Stimulated activated CD8-positive, alpha-beta memory T cell treated with anti-CD3 and anti-CD28 coated beads, Interleukin-12 subunit alpha, Interleukin-12 subunit beta, amount 100 ng/mL, for 24 hours (primary cell): ENCODE results near the gene CSNK1A1.
"Not testable (repeated sequence)": the region's sequence is repeated elsewhere in the genome, so short reads cannot be mapped to it uniquely, and the experiment has no call there.

Experiments used
- DNase-seq: peaks from one replicate; pipeline ENCODE4 v3.0.0-alpha.2; 2020; ENCODE audit errors: extremely low read depth

The CSNK1A1 gene

DNA sequence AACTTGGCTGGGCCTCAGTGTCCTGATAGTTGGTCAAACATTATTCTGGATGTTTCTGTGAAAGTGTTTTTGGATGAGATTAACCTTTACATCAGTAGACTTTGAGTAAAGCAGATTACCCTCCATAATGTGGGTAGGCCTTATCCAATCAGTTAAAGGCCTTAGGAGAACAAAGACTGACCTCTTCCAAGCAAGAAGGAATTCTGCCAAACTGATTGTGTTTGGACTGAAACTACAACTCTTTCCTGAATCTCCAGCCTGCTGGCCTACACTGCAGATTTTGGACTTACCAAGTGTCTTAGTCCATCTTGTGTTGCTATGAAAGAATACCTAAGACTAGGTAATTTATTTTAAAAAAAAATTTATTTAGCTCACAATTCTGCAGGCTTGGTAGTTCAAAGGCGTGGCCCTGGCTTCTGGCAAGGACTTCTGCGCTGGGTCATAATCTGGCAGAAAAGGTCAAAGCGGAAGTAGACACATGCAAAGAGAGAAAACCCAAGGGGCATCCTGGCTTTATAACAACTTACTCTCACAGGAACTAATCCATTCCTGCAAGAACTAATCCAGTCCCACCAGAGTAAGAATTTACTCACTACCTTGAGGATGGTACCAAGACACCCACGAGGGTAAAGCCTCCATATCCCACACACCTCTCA lies 21.5 kb upstream of the CSNK1A1 start:
- no peak for DNase-seq

DNA sequence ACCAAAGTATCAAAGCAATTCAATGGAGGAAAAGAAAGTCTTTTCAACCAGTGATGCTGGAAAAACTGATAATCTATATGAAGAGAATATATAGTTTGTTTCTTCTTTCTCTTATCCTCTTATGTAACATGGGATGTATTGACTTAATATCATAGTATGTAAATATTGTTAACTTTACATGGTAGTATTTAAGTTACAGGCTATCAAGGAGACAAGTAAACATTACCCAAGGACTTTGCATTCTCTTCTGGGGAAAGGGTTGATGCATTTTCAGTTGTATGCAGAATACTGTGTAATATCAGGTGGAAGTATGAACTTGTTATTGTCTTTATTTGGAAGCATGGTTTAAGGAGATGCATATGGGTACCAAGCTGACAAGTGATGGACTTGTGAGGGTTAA lies 20.9 kb upstream of the CSNK1A1 start:
- DNase-seq = no peak

DNA sequence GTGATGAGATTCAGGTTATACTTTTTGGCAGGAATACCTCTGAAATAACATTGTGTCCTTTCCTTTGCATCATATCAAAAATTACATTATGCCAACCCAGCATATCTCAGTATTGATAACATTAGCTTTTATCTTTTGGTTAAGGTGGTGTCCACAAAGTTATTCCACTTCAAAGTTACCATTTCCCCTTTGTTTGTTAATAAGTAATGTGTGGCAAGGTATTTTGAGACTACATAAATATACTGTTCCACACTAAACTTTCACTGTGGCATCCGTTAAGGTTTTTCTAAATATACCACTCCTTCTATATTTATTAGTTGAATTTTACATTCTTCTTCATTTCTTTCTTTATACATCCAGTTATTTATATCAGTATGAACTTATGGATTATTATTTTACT lies 16.0 kb upstream of the CSNK1A1 start:
- no peak for DNase-seq

DNA sequence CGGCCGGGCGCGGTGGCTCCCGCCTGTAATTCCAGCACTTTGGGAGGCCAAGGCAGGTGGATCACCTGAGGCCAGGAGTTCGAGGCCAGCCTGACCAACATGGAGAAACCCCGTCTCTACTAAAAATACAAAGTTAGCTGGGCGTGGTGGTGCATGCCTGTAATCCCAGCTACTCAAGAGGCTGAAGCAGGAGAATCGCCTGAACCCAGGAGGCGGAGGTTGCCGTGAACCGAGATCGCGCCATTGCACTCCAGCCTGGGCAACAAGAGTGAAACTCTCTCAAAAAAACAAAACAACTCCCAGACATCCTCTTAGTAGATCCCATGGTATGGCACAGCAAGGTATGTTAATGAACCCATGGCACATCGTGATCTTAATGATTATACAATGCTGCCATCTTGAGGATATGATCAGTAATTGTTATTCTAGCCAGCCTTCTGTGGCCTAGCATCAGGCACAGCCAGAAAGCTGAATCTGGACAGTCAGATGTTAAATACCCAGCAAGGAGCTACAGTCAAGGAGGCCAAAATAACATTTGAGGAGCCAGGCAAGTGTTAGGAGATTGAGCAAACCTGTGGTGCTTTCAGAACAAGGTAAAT lies 13.4 kb upstream of the CSNK1A1 start:
- DNase-seq = not testable (repeated sequence)

DNA sequence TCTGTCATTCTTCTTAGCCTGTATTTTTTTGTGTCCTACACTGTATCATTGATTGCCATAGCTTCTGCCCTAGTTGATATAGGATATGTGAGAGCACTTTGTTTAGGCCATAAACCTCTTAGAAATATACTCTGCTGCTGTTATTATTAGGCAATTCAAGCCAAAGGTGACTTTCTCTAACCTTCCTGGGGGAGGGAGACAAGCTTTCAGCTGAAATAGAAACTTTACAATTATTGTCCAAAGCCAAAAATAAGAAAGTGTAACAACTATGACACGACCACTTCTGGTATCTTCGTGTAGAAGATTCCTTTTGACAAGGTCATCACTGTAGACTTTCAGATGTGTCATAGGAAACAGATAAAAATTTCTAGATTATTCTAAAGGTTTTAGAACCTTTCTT lies 12.2 kb upstream of the CSNK1A1 start:
- no peak for DNase-seq

DNA sequence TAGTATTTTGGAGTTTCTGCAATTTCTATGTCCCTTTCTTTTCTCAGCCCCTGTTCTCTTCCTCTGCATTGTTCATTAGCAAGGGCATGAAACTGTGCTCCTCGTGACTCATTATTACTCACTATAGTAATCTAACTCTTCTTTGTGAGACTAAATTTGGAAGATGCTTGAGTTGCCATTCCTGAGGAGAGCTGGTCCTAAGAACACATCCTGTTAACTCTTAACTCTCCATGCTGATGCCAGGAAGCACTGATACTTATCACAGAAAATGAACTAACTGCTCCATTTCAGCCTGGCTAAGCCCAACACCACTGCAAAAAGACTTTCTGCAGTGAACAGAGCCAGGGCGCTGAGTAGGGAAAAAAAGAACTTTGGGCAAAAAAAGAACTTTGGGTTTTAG lies 10.6 kb upstream of the CSNK1A1 start:
- no peak for DNase-seq

DNA sequence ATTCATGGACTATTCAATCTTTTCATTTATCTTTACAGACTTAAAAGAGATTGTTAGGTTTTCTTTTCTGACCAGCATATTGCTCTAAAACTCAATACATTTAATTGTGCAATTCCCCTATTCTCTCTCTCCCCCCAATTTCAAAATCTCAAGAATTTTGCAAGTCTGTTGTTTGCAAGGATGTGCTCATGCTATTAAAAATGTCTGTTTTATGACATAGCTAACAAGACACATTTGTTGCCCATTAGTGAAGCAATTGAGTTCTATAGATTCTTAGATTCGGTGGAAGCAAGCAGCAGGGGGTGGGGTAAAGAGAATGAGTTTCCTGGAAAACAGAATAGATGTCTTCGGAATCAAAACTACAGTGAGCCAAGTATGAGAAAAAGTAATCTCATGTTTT lies 8.5 kb upstream of the CSNK1A1 start:
- no peak for DNase-seq

DNA sequence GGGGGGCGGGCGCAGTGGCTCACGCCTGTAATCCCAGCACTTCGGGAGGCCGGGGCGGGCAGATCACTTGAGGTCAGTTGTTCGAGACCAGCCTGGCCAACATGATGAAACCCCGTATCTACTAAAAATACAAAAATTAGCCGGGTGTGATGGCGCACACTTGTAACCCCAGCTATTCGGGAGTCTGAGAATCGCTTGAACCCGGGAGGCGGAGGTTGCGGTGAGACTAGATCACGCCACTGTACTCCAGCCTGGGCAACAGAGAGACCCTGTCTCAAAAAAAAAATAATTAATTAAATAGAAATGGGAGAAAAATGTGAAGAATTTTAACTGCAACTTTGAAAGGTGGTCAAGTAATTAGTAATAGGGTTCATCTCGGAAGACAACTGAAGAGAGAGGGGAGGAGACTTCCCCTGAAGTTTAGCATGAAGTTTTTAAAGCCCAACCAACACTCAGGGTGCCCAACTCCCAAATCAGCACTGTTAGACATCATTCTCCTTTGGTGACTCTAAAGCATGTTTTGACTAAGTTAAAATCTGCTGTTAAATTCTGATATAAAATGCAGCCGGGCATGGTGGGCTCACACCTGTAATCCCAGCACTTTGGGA lies 1.4 kb upstream of the CSNK1A1 start:
- no peak for DNase-seq

DNA sequence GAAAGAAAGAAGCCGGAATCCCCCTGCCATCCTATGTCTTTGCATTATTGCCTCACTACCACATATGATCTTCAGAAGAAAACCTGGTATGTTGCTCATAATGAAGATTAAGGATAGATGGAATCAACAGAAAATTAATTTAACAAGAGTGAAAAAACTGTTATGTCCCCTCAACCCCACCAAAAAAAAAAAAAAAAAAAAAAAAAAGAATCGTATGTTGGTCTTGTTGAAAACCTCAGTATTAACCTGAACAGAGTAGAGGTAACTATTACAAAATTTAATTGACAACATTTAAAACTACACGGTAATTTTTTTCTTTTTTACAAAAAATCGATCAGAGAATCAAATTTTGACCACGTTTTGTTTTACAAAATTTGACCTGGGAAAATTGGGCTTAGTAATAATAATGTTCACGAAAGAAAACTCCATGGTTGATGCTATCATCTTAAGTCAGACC lies 827 bp upstream of the CSNK1A1 start:
- no peak for DNase-seq

DNA sequence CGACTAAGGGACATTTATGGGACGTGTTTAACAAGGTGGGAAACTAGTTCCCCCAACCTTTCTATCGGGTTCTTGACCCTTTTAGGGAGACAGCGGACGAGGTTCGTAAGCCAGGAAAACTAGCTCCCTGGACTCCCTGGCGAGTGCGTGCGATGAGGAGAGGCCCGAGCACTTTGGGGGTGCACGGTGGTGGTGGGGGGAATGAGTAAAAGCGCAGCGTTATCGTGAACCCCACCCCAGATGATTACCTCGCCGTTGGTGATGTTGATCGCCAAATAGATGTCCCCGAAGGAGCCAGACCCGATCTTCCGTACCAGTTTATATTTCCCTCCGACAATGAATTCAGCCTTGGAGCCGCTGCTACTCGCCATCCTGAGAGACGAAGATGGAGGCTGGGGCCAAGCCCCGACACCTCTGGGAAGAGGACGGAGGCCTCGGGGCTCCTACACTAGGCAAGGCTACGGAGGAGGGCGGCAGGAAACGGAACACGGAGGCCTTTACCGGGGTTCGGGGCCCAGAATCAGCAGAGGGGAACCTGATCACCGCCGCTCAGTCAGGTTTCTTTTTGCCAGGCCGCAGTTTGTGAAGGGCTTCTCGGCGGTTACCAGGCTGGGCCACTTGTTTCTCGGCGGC lies 529 bp downstream of the CSNK1A1 start:
- no peak for DNase-seq

DNA sequence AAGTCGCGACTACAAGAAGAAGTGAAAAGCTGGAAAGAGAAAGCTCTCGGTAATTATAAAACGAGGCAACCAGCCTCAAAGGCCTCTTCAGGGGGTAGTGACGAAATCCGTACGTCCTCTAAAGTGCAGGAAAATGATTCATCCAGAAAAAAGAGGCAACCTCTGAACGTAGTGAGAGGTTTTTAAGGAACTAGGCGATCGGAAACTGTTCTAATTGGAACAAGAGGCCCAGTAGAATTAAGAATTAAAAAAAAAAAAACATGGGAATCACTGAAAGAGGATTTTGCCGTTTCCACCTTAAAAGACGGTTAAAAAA lies 1.0 kb downstream of the CSNK1A1 start:
- DNase-seq = no peak

DNA sequence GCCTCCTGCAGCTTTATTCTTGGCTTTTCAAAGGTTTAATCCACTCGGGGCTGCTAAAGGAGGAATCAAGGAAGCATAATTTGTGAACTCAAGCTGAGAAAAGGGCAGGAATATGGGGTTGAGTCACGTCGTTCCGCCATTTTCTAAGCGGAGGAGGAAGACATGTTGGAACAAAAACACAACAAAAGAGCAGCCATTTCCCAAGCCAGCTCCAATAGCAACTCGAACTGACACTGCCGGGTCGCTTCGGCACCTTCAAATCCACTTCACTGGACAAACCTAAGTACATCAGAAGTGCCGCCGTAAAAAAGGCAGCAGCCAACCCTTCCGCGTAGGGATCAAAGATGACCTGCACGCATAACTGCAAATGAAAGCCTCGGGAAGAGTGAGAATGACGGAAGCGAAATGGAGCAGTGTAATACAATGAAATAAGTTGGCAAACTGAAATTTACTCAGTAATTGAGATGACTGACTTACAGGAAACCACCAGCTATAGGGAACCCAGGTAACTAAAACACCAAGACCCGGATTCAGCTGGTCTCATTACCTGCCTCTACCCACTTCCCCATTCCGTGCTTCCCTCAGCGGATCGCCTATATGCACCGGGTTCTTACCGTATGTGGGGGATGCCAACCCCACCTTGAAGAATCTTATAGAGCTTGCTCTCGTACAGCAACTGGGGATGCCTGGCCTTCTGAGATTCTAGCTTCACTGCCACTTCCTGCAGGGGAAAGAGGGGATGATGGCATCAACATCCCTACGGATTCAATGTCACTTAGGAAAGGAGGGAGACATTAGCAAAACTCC lies 1.6 kb downstream of the CSNK1A1 start:
- no peak for DNase-seq

DNA sequence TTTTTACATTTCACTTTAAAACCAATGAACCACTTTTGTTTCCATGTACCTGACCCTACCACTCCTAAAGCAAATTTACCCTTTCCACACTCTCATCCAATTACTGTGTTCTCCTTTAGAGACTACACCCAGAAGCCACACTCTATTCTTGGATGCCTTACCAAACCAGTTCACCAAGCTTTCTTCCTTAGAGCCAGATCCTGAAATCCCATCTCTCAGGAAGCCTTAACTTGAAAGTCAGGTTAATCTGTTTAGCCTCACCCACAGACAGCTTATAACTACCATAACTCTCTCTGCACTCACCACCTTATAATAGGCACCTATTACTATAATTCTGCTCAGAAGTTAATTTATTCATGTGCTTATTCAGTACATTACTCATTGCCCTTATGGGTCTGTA lies 4.3 kb downstream of the CSNK1A1 start:
- DNase-seq = no peak

DNA sequence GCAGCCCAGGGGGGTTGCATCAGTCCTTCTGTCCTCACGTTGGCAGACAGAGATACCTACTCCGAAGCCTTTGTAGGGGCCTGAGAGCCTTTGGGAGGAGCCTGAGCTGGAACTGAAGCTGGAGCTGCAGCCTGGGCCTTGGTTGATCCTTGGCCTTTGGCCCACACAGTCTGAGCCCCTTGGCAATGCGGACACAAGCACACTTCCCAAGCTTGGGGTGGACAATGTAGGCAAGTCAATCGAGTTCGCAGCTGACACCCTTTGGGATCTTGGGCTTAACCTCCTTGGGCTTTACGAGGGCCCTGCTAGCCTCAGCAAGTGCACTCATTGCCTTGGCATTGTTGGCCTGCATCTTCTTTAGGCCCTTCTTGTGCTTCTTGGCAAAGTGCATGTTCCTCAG lies 5.9 kb downstream of the CSNK1A1 start:
- no peak for DNase-seq

DNA sequence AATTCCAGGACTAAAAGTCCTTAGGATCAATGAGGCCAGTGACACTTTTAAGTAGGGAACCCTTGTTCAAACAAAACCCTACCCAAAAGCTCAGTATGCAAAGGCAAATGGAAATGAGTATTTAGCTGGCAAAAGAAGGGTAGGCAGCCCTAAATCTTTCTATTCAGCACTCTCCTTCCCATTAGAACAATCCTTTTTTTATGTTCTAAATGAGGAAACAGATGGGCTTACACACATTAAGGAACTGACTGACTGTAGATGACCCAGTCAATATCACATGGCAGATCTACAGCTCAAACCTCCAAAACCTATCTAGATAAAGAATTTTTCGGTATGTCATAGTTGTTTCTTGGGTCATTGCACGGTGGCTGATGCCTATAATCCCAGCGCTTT lies 7.2 kb downstream of the CSNK1A1 start:
- DNase-seq = no peak

DNA sequence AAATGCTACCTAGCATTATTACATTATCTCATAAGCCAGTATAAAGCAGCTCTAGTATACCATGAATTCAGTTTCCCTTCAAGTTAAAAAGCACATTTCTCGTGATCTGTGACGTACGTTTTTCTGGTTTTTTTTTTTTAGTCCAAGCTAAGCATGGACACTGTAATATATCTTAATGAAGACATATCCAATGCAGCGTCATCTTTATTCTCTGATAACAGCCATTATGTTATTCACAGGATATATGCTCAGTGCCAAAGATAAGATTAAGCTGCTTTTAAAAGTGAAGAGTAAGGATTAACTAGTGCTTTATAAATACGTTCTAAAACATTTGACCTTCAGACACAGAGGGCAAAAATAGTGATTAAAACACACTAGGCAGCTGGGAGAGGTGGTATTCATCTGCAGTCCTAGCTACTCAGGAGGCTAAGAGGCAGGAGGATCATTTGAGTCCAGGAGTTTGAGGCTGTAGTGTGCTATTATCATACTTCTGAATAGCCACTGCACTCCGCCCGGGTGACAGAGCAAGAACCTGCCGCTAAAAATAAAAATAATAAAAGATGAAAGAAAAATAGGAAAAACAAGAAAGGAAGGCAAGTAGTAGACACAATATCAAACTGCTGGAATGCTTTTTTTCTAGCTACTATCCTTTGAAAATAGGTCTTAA lies 7.7 kb downstream of the CSNK1A1 start:
- DNase-seq = no peak

DNA sequence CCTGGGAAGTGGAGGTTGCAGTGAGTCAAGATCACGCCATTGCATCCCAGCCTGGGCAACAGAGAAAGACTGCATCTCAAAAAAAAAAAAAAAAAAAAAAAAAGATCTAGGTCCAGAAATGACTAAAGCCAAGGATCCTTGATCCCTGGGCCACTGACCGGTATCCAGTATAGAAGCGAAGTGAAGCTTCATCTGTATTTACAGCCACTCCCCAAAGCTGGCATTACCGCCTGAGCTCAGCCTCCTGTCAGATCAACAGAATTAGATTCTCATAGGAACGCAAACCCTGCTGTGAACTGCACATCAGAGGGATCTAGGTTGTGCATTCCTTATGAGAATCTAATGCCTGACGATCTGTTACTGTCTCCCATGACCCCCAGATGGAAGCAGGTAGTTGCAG lies 9.3 kb downstream of the CSNK1A1 start:
- DNase-seq = no peak

DNA sequence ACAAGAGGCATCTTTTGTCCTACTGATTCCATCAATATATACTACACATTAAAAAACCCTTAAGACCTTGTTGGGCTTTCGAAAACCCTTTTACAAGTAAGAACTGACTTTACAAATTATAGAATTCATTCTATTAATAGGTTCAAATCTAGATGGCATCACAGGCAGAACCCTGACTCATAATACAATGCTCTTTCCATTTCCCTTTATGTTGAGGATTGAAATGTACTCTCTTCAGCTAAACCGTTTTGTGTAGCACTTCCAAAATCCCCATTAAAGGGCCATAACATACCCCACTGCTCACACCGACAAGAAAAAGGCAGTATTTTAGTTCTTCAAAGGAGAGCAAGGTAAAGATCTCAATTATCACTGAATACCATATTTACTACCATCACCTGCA lies 11.2 kb downstream of the CSNK1A1 start:
- DNase-seq = no peak

DNA sequence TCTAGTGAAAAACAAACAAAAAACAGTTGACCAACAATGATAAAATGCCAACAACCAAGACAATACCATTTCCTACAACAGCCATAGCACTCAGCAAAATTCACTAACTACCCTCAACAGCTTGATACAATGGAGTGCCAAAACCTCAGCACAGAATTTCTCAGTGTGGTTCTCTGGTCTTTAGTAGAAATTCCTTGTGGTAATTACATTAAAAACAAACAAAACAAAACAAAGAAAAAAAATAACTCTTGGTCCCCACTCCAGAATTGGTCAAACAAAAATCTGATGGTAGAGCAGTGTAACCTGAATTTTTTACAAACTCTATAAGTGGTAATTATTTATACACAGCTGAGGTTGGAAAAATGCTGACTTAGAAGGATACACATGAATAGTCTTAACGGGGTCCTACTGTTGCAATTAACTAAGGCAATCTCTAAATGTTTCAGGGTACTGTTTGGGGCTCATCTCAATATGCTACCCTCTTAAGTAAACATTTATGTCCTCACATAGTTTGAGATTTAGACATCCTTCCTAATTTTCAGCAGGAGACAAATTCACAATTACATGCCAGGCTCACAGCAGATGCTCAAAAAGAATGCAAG lies 13.8 kb downstream of the CSNK1A1 start:
- no peak for DNase-seq

DNA sequence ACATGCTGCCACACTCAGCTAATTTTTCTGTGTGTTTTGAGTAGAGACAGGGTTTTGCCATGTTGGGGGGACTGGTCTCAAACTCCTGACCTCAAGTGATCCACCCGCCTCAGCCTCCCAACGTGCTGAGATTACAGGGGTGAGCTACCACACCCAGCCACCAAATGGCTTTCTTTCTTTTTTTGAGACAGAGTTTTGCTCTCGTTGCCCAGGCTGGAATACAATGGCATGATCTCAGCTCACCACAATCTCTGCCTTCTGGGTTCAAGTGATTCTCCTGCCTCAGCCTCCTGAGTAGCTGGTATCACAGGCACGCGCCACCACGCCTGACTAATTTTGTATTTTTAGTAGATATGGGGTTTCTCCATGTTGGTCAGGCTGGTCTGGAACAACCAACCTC lies 15.5 kb downstream of the CSNK1A1 start:
- not testable (repeated sequence) for DNase-seq

DNA sequence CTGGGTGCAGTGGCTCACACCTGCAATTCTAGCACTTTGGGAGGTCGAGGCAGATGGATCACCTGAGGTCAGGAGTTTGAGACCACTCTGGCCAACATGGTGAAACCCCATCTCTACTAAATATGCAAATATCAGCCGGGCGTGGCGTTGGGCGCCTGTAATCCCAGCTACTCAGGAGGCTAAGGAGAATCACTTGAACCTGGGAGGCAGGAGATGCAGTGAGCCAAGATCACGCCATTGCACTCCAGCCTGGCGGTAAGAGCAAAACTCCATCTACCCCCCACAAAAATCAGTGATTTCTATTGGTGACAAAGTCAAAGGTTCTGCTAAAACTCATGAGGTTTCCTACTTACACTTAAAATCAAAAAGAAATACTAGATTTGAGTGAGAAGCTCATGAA lies 18.8 kb downstream of the CSNK1A1 start:
- no peak for DNase-seq
